Measurements from ENCODE around the gene VCX. TPM values are rescaled to one million over a fixed set of nuclear protein-coding genes. Genes with fewer than 3 reads are reported as not detected.
"Not testable (repeated sequence)": the region's sequence is repeated elsewhere in the genome, so short reads cannot be mapped to it uniquely, and the experiment has no call there.

VCX gene
- total RNA-seq: not detected

DNA sequence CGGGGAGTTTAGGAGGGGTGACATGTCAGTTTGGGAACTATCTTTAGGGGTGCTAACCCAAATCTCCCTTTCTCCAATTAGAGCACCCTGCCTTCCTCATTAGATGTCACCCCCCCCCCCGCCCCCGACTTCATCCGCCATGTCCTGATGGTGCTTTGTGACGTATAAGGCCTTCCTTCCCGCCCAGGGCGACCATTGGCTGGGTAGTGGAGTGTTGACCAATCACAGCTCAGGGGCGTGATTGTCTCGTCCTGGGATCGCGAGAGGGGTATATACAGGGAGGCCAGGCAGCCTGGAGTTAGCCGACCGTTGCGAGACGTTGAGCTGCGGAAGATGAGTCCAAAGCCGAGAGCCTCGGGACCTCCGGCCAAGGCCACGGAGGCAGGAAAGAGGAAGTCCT is at the start of gene VCX:
Gene VCX, plus strand, starts transcription at position 301 of the 400 bp plus-strand sequence. Its CDS starts 33 bp downstream, at position 334.
- H3K4me3 Mint-ChIP-seq; H3K36me3 Mint-ChIP-seq (ENCODE audit: low read depth); POLR2A ChIA-PET; DNase-seq; H3K4me1 Mint-ChIP-seq; H3K27ac Mint-ChIP-seq; CTCF ChIA-PET; H3K9me3 Mint-ChIP-seq; H3K27me3 Mint-ChIP-seq: not testable (repeated sequence)

GRCh38 chrX:7798327-7798726 is 44.6 kb upstream of the VCX start:
- Mint-ChIP-seq H3K27me3 (no peaks in the 10 kb centered on the region), H3K4me3 (no peak overlapping the region), H3K4me1 (no peaks in the 10 kb centered on the region), H3K9me3 (no peaks in the 10 kb centered on the region), H3K36me3 (ENCODE audit: low read depth) (no peaks in the 10 kb centered on the region), H3K27ac (no peak overlapping the region)
- ChIA-PET CTCF (no interaction called here), POLR2A (no interaction called here)
- DNase-seq: no peak

GRCh38 chrX:7801711-7802110 is 41.3 kb upstream of the VCX start:
- Mint-ChIP-seq H3K9me3 (no peaks in the 10 kb centered on the region), H3K4me1 (no peaks in the 10 kb centered on the region)

DNA sequence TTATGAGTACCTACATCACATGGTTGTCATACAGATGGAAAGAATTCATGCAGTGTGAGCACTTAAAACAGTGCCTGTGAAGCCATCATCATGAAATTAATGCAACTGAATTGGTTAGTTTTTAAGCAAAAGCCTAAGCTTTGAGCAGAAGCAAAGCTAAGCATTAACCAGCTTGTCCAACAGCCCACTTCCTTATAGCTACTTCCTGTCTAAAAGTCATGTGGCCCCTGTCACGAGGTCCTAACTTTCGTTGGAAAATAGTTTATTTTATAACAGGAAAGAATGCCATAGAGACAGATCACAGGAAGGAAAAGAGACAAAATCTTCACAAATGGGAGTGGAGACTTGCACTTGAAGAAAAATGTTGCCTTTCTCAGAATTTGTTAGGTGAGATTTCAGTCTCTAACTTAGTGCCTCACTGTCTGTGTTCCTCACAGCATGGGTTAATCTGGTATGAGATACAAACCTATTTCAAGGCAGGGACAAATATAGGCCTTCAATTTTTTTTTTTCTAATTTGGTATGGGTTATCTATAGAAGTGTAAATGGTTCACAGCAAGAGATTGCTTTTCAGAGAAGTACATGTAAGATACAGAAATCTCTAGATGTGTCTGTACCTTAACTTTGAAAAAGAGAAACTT is 27.7 kb upstream of the VCX start:
- POLR2A ChIA-PET: no interaction called here
- H3K36me3 Mint-ChIP-seq (ENCODE audit: low read depth): no peaks in the 10 kb centered on the region
- no peak overlapping the region for H3K27ac Mint-ChIP-seq
- H3K27me3 Mint-ChIP-seq: no peaks in the 10 kb centered on the region
- no peak for DNase-seq
- CTCF ChIA-PET: no interaction called here
- H3K4me3 Mint-ChIP-seq: no peak overlapping the region
- no peaks in the 10 kb centered on the region for H3K4me1 Mint-ChIP-seq
- H3K9me3 Mint-ChIP-seq: no peaks in the 10 kb centered on the region

More at GRCh38 chrX:7801711-7802110, 41.3 kb upstream of the VCX start:
- no peak overlapping the region for H3K27ac Mint-ChIP-seq
- no peaks in the 10 kb centered on the region for H3K36me3 Mint-ChIP-seq (ENCODE audit: low read depth)
- ChIA-PET POLR2A (no interaction called here), CTCF (no interaction called here)
- no peaks in the 10 kb centered on the region for H3K27me3 Mint-ChIP-seq
- no peak for DNase-seq
- no peak overlapping the region for H3K4me3 Mint-ChIP-seq

DNA sequence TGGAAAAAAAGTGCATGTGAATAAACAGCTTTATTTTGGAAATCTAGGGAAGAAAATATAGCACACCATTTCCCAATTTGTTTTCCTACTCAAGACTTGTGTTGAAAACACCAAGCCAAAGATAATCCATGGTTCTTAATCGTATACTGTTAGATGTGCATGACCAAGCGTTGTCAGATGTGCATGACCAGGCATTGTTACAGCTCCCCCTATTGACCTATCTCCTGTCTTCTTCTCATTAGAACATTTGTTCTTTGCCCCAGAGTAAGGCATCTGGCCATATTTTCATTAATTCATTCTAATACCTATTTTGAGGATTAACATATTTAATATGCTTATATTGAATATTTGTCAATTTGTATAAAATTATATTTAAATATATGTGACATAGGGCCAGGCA is 14.4 kb upstream of the VCX start:
- POLR2A ChIA-PET: no interaction called here
- no peaks in the 10 kb centered on the region for H3K9me3 Mint-ChIP-seq
- CTCF ChIA-PET: no interaction called here
- no peaks in the 10 kb centered on the region for H3K27me3 Mint-ChIP-seq
- no peaks in the 10 kb centered on the region for H3K36me3 Mint-ChIP-seq (ENCODE audit: low read depth)
- no peak overlapping the region for H3K4me3 Mint-ChIP-seq
- H3K27ac Mint-ChIP-seq: no peak overlapping the region
- DNase-seq: no peak
- H3K4me1 Mint-ChIP-seq: no peaks in the 10 kb centered on the region

- Mint-ChIP-seq H3K36me3 (ENCODE audit: low read depth) (no peaks in the 10 kb centered on the region), H3K27me3 (no peaks in the 10 kb centered on the region), H3K27ac (no peak overlapping the region), H3K4me1 (no peaks in the 10 kb centered on the region), H3K9me3 (no peaks in the 10 kb centered on the region), H3K4me3 (no peak overlapping the region)
- CTCF ChIA-PET: no interaction called here
- no peak for DNase-seq
- POLR2A ChIA-PET: no interaction called here
These were observed 1.7 kb upstream of the VCX start for GRCh38 chrX:7841084-7841805.

GRCh38 chrX:7852166-7852565 is 9.2 kb downstream of the VCX start:
- CTCF ChIA-PET: no interaction called here
- POLR2A ChIA-PET: no interaction called here
- no peaks in the 10 kb centered on the region for H3K9me3 Mint-ChIP-seq
- H3K27me3 Mint-ChIP-seq: no peaks in the 10 kb centered on the region
- H3K27ac Mint-ChIP-seq: no peak overlapping the region
- no peak for DNase-seq
- H3K4me1 Mint-ChIP-seq: no peaks in the 10 kb centered on the region
- H3K36me3 Mint-ChIP-seq (ENCODE audit: low read depth): no peaks in the 10 kb centered on the region
- no peak overlapping the region for H3K4me3 Mint-ChIP-seq

- ChIA-PET CTCF (no interaction called here), POLR2A (no interaction called here)
- H3K27me3 Mint-ChIP-seq: no peaks in the 10 kb centered on the region
- H3K27ac Mint-ChIP-seq: no peak overlapping the region
- no peaks in the 10 kb centered on the region for H3K4me1 Mint-ChIP-seq
- no peaks in the 10 kb centered on the region for H3K9me3 Mint-ChIP-seq
- no peak for DNase-seq
- H3K36me3 Mint-ChIP-seq (ENCODE audit: low read depth): no peaks in the 10 kb centered on the region
- H3K4me3 Mint-ChIP-seq: no peak overlapping the region
These were observed 29.1 kb downstream of the VCX start for GRCh38 chrX:7872042-7872441.

GRCh38 chrX:7876957-7877356 is 34.0 kb downstream of the VCX start:
- no peak for DNase-seq
- H3K36me3 Mint-ChIP-seq (ENCODE audit: low read depth): no peaks in the 10 kb centered on the region
- no peaks in the 10 kb centered on the region for H3K9me3 Mint-ChIP-seq
- H3K4me3 Mint-ChIP-seq: no peak overlapping the region
- no peak overlapping the region for H3K27ac Mint-ChIP-seq
- H3K27me3 Mint-ChIP-seq: no peaks in the 10 kb centered on the region
- H3K4me1 Mint-ChIP-seq: no peaks in the 10 kb centered on the region
- POLR2A ChIA-PET: no interaction called here
- CTCF ChIA-PET: no interaction called here

DNA sequence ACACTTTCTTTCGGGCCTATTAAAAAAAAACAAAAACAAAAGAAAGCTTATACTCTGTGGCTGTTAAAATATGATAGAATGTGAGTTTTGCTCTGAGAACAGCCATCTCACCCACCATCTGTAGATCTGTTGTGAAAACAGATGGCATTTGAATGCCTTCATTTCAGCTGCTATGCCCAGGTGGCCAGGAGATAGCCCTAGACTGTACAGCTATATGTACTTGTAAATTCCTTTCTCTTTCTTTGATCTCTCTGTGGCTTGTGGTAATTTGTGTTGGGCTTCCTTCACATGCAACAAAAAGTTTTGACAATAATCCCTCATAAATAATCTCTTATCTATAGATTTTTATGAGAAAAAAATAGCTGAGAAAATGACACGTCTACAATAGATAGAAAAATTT is 46.2 kb downstream of the VCX start:
- POLR2A ChIA-PET: no interaction called here
- Mint-ChIP-seq H3K36me3 (ENCODE audit: low read depth) (peaks cover 2% of the 10 kb centered on the region), H3K4me3 (no peak overlapping the region), H3K27me3 (peaks cover 5% of the 10 kb centered on the region), H3K27ac (peak overlapping the region; percentile 75), H3K4me1 (peaks cover 8% of the 10 kb centered on the region), H3K9me3 (peaks cover 5% of the 10 kb centered on the region)
- DNase-seq: peak; percentile 8
- CTCF ChIA-PET: no interaction called here

DNA sequence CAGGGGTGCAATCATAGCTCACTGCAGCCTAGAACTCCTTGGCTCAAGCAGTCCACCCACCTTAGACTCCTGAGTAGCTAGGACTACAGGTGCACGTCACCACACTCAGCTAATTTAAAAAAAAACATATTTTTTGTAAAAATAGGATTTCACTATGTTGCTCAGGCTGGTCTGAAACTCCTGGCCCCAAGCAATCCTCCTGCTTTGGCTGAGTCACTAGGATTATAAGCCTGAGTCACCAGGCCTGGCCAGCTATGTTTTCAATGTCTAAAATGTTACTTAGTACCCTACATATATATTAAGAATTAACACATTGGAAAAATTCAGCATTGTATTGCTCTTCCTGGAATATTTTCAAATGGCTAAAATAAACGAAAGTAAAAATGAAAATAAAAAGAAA is 46.7 kb downstream of the VCX start:
- peaks cover 2% of the 10 kb centered on the region for H3K36me3 Mint-ChIP-seq (ENCODE audit: low read depth)
- POLR2A ChIA-PET: no interaction called here
- no peak overlapping the region for H3K4me3 Mint-ChIP-seq
- CTCF ChIA-PET: no interaction called here
- H3K27me3 Mint-ChIP-seq: peaks cover 5% of the 10 kb centered on the region
- peaks cover 5% of the 10 kb centered on the region for H3K9me3 Mint-ChIP-seq
- DNase-seq: no peak
- H3K27ac Mint-ChIP-seq: no peak overlapping the region
- peaks cover 8% of the 10 kb centered on the region for H3K4me1 Mint-ChIP-seq

DNA sequence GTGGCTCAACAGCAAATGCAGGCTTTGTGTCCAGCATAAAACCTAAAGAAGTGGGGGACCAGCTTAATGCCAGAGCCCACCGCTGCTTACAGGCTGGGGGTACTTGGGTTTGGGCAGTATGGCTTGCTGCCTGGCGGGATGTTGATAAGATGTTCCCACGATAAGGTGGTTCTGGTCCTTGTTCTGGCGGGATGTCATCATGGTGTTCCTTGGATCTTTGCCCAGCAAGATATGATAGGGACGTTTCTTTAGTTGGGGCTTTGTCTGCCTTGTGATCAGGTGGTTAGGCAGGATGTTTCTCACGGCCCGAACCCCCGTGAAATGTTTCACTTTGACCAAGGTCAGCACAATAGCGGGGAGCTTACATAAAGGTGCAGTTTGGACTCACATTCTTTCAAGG is 49.0 kb downstream of the VCX start:
- POLR2A ChIA-PET: no interaction called here
- Mint-ChIP-seq H3K36me3 (ENCODE audit: low read depth) (peaks cover 2% of the 10 kb centered on the region), H3K4me3 (no peak overlapping the region), H3K27me3 (peaks cover 2% of the 10 kb centered on the region), H3K4me1 (peaks cover 8% of the 10 kb centered on the region), H3K27ac (no peak overlapping the region), H3K9me3 (peaks cover 2% of the 10 kb centered on the region)
- no peak for DNase-seq
- CTCF ChIA-PET: no interaction called here
